BJ (cell line): ENCODE measurements around the gene OR4E1. TPM values are rescaled to one million over a fixed set of nuclear protein-coding genes. Genes with fewer than 3 reads are reported as not detected.

Source experiments
- CTCF ChIA-PET: fragments of 350-600 bp; formaldehyde crosslinking; extraction: SDS; loops from one replicate; lab custom pipeline; 2021; ENCODE audit warnings: antibody characterized with exemption, inconsistent platforms; lab: Yijun Ruan, JAX
- POLR2A ChIA-PET: fragments of 300-600 bp; sonication (Branson Sonifier 250); formaldehyde crosslinking; extraction: SDS; loops from one replicate; lab custom pipeline; 2021; ENCODE audit warnings: antibody characterized with exemption; lab: Charles Lee
- DNase-seq: peaks from one replicate; pipeline ENCODE4 v3.0.0-alpha.2; 2011; ENCODE audit warnings: low read depth
- H3K27me3 ChIP-seq: 2 replicates; pipeline ENCODE4 v1.6.0; 2011; ENCODE audit warnings: low read length; ENCODE audit not compliant: control insufficient read depth, insufficient read depth
- H3K36me3 ChIP-seq: 2 replicates; pipeline ENCODE4 v1.5.1; 2011; ENCODE audit warnings: low read length; ENCODE audit not compliant: control insufficient read depth, insufficient read depth
- H3K4me3 ChIP-seq: 2 replicates; pipeline ENCODE4 v1.5.1; 2011; ENCODE audit warnings: low read depth, mild to moderate bottlenecking, control low read depth, low read length
- polyA minus RNA-seq: library from RNA; depleted of rRNA, polyadenylated mRNA; stranded (reverse); fragments of >200 nt; gene quantifications from 2 replicates; pipeline ENCODE4 v1.2.3, GENCODE V29; 2011; rRNA and poly(A)+ RNA removed
- polyA plus RNA-seq: library from polyadenylated mRNA; depleted of rRNA; stranded (reverse); fragments of >200 nt; gene quantifications from 2 replicates; pipeline ENCODE4 v1.2.3, GENCODE V29; 2011; rRNA removed
- TF ChIP-seq, protein P1 (sequence below): IDR thresholded peaks from 2 replicates; pipeline ENCODE4 v1.5.1; 2011; ENCODE audit warnings: low read depth, mild to moderate bottlenecking, control low read depth, inconsistent platforms, low read length, moderate library complexity; ENCODE audit not compliant: insufficient read depth

Gene OR4E1, protein sequence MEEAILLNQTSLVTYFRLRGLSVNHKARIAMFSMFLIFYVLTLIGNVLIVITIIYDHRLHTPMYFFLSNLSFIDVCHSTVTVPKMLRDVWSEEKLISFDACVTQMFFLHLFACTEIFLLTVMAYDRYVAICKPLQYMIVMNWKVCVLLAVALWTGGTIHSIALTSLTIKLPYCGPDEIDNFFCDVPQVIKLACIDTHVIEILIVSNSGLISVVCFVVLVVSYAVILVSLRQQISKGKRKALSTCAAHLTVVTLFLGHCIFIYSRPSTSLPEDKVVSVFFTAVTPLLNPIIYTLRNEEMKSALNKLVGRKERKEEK
- polyA plus RNA-seq = not detected in 2 replicates
- not detected in 2 replicates for polyA minus RNA-seq

DNA sequence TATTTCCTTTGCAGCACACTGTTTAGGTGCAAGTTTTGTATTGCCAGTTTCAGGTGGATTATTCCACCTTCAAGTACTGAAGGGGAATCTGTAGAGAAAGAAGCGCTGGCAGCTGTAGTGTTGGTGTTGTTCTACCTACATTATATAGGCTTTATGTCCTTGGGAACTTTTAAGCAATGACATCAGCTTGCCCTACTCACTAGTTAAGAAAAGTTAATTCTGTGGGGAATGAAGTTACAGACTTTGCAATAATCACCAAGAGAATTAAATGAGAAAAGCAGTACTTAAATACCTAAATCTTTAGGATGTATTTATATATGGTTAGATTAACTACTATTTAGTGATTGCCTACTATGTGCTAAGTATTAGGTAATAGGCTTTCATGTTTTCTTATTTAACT lies at the start of gene OR4E1:
Gene OR4E1 (minus strand): TSS at position 101 of the 400 bp plus-strand sequence. CDS start 2,883 bp downstream, outside the sequence.
- ChIA-PET POLR2A (no interaction called here), CTCF (no interaction called here)
- TF ChIP-seq, protein P1, sequence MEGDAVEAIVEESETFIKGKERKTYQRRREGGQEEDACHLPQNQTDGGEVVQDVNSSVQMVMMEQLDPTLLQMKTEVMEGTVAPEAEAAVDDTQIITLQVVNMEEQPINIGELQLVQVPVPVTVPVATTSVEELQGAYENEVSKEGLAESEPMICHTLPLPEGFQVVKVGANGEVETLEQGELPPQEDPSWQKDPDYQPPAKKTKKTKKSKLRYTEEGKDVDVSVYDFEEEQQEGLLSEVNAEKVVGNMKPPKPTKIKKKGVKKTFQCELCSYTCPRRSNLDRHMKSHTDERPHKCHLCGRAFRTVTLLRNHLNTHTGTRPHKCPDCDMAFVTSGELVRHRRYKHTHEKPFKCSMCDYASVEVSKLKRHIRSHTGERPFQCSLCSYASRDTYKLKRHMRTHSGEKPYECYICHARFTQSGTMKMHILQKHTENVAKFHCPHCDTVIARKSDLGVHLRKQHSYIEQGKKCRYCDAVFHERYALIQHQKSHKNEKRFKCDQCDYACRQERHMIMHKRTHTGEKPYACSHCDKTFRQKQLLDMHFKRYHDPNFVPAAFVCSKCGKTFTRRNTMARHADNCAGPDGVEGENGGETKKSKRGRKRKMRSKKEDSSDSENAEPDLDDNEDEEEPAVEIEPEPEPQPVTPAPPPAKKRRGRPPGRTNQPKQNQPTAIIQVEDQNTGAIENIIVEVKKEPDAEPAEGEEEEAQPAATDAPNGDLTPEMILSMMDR = no peak
- H3K27me3 ChIP-seq = no peaks in the 10 kb centered on the region
- no peak for DNase-seq
- H3K4me3 ChIP-seq = no peak within 1 kb of the TSS
- H3K36me3 ChIP-seq = no peaks in the 10 kb centered on the region

- no peak for DNase-seq
- Histone ChIP-seq H3K4me3 (no peak overlapping the region), H3K36me3 (no peaks in the 10 kb centered on the region), H3K27me3 (no peaks in the 10 kb centered on the region)
- ChIA-PET POLR2A (no interaction called here), CTCF (interaction anchor here (2.3 kb wide), 1 partner anchor 10 kb away, joined by 9 read pairs; no protein-coding TSS in a partner anchor)
- TF ChIP-seq, protein P1 = no peak
Measured at GRCh38 chr14:21721504-21721903, 47.9 kb upstream of the OR4E1 start.

- POLR2A ChIA-PET = no interaction called here
- CTCF ChIA-PET = no interaction called here
- TF ChIP-seq, protein P1 = no peak
- DNase-seq = no peak
- no peak overlapping the region for H3K4me3 ChIP-seq
- H3K27me3 ChIP-seq = no peaks in the 10 kb centered on the region
- H3K36me3 ChIP-seq = no peaks in the 10 kb centered on the region
Measured at GRCh38 chr14:21719841-21720240, 46.2 kb upstream of the OR4E1 start.

DNA sequence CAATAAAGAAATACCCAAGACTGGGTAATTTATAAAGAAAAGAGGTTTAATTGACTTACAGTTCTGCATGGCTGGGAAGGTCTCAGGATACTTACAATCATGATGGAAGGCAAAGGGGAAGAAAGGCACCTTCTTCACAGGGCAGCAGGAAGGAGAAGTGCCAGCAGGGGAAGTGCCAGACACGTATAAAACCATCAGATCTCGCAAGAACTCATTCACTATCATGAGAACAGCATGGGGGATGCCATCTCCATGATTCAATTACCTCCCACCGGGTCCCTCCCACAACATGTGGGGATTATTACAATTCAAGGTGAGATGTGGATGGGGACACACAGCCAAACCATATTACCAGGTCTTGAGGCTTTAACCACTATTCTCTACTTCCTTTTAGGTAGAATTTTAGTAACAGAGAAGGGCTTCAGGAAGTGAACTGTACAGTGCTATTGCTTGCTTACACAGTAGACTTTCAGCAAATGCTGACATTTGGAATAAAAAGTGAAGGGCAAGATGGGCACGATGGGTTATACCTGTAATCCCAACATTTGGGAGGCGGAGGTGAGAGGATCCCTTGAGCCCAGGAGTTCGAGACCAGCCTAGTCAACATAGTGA lies 40.8 kb upstream of the OR4E1 start:
- H3K4me3 ChIP-seq = no peak overlapping the region
- ChIA-PET POLR2A (no interaction called here), CTCF (no interaction called here)
- no peak for DNase-seq
- no peaks in the 10 kb centered on the region for H3K36me3 ChIP-seq
- TF ChIP-seq, protein P1 = no peak
- no peaks in the 10 kb centered on the region for H3K27me3 ChIP-seq

DNA sequence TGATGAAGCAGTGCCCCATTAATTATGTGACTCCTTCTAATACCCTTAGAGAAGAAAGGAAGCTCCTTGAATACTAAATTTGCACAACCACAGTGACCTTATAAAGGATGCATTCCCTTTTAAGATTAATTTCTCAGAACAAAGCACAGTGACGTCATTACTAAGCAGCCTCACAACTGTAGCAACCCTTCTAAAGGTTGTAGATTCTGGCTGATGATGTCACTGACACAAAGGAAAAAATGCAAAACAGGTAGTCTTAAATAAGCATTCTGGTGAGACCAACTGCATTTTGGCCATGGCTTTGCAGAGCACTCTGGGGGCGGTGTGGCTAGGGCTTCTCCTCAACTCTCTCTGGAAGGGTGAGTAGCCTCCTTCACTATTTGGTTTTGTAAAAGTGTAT lies 38.4 kb upstream of the OR4E1 start:
- Histone ChIP-seq H3K4me3 (no peak overlapping the region), H3K27me3 (no peaks in the 10 kb centered on the region), H3K36me3 (no peaks in the 10 kb centered on the region)
- DNase-seq = no peak
- CTCF ChIA-PET = interaction anchor here (0.6 to 1.7 kb wide), 3 partner anchors 10 to 135 kb away, joined by 3 to 5 read pairs (median 5); no protein-coding TSS in a partner anchor
- TF ChIP-seq, protein P1 = no peak
- POLR2A ChIA-PET = no interaction called here
